M059J (cell line): ENCODE data around the gene ACVR1C. TPM values are rescaled to one million over a fixed set of nuclear protein-coding genes. Genes with fewer than 3 reads are reported as not detected.
A peak's percentile ranks its signal among the peaks of the same experiment; 100 is the strongest.
"Not testable (repeated sequence)": the region's sequence is repeated elsewhere in the genome, so short reads cannot be mapped to it uniquely, and the experiment has no call there.

ENCODE experiments used
- DNase-seq: peaks from one replicate; pipeline ENCODE4 v3.0.0-alpha.2; 2012; ENCODE audit warnings: low read depth
- total RNA-seq: library from RNA; depleted of rRNA; stranded (reverse); fragments of >200 nt; shearing (Covaris generic); gene quantifications from 2 replicates; pipeline ENCODE4 v1.2.3, GENCODE V29; 2014

Gene ACVR1C
- total RNA-seq, 1 experiment from 2014 or later: 0.10 TPM

DNA sequence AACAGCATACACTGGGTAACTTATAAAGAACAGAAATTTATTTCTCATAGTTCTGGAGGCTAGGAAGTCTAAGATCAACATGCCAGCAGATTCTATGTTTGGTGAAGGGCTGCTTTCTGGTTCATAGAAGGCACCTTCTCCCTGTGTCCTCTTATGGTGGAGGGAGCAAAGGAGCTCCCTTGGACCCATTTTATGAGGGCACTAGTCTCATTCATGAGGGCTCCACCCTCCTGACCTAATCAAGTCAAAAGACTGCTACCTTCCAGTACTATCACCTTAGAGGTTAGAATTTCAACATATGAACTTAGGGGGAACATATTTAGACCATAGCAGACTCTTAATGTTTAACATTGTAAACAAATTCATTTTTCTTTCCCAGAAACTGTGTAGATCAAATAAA lies 54.5 kb downstream of the ACVR1C start:
- no peak for DNase-seq

DNA sequence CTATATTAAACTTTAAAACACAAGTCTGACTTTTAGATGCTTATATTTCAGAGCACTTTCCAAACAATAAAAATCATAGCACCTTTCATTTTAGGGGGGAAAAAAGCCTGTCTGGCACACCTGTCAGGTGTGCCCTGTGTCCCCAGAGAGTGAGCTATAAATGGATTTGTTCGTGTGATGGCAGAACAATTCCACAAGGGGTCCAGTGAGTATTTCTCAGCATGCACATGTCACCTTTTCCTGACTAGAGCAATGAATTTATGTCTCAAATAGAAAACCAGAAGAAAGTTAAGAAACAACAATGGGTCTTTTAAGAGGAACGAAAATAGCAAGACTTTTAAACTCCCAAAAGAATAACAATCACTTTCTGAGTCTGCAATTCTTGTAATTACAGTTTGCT lies 55.9 kb downstream of the ACVR1C start:
- peak; percentile 14 for DNase-seq

GRCh38 chr2:157566623-157567022 lies 62.0 kb downstream of the ACVR1C start:
- DNase-seq: not testable (repeated sequence)

DNA sequence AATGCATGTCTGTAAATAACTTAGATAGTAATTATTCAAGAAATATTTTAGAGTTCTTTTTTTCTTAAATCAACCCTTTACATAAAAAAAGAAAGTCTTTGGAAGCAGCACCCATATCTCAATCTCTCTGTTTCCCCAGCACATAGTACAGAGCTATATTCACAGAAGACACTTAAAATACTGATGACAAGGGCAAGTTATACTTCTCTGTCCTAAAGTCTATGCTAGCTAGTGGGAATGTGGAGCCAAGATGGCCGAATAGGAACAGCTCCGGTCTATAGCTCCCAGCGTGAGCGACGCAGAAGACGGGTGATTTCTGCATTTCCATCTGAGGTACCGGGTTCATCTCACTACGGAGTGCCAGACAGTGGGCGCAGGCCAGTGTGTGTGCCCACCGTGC lies 62.6 kb downstream of the ACVR1C start:
- not testable (repeated sequence) for DNase-seq

DNA sequence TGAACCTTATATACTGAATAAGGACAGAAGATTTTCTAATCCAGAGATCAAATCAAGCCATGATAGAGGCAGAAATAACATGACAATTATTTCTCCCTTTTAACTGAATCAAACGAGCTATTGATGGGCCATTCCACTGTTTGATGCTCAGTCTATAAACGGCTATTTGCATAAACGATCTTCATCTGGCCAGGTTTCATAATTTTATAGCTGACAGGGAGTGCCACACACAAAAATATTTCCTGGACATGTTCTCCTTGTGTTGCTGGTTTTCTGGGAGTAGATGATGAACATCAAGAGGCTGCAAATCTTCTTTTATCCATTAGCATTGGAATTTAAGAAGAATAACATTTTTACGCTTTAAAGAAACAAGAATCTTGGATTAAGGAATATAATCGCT lies 63.1 kb downstream of the ACVR1C start:
- DNase-seq: no peak

DNA sequence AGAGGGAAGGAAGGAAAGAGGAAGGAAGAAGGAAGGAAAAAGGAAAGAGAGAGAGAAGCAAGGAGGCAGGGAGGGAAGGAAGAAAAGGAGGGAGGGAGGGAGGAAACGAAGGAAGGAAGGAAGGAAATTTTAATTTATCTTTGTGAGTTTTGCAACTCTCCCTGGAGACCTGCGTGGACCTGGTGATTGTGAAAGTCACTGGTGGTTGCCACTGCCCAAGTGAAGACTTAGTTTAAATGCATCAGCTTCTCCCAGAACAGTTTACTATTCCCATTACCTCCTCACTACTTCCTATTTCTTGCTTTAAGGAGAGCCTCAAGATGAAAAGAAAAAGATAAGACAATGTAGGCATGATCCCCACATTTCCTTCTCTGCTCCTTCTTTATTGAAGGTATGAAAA lies 68.8 kb downstream of the ACVR1C start:
- DNase-seq: no peak

GRCh38 chr2:157559461-157559860 lies 69.2 kb downstream of the ACVR1C start:
- DNase-seq: no peak

DNA sequence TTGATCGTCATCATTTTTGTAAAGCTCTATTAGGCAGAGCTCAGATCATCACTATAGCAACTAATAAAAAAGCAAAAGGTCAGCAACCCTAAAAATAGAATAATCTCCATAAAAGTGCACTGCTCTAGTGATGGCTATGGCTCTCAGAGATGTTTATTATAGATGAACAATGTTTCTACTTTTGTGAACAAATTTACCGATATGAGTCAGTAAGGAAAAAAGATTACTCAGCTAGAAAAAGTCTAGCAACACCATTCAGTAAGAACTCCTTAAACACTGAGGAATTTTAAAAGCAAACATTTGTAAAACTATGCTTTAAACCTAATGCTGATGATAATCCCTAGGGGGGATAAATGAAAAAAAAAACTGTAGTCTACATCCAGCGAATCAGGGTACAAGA lies 69.6 kb downstream of the ACVR1C start:
- peak; percentile 7 for DNase-seq

DNA sequence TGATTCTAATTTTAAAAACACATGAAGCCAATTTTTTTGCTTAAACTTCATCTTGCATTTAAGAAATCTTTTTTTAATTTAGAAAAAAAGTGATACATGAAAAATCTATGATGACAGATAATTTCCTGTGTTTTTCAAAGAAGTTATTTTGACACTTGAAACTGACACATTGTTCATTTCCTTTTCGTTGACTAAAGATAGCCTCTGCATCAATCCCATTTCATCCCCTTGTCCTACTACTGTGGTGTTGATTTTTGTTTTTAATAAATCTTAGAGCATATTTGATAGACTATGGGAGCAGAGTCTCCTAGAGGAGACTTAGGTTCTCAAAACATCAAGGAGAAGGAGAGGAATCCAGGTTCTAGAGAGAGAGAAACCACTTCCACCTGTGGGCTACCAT lies 70.9 kb downstream of the ACVR1C start:
- DNase-seq: no peak

DNA sequence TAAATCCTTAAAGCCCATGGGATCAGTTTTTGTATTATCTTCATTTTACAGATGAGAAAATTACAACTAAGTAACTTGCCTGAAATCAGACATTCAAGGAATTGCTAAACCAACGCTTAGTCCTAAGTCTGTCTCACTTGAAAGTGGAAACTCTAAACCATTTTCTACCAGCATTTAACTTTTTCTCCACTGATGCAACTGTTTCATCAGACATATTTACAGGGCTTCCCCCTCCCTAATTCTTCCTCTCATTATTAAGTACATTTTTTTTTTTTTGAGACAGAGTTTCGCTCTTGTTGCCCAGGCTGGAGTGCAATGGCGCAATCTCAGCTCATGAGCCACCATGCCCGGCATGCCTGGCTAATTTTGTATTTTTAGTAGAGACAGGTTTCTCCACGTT lies 88.6 kb downstream of the ACVR1C start:
- no peak for DNase-seq

- DNase-seq: no peak
Measured at GRCh38 chr2:157538064-157538463, 90.6 kb downstream of the ACVR1C start.

GRCh38 chr2:157536815-157537214 lies 91.8 kb downstream of the ACVR1C start:
- DNase-seq: no peak

- no peak for DNase-seq
Measured at GRCh38 chr2:157528963-157529751, 99.5 kb downstream of the ACVR1C start.

DNA sequence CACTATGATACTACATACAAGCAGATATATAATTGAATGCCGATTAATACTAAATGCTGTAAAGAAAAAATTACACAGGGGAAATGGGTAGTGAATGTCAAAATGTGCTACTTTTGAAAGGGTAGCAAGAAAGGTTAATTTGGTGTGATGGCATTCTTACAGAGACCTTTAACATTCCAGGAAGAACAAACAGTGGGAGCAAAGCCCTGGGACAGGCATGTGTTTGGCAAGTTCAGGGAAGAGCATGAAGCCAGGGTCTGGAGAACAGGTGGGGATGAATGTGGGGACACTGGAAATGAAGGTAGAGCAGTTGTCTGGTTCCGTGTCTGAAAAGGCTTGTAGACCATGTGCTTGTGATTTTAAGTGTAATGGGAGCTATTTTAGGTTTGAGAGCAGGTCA lies 102.6 kb downstream of the ACVR1C start:
- no peak for DNase-seq

DNA sequence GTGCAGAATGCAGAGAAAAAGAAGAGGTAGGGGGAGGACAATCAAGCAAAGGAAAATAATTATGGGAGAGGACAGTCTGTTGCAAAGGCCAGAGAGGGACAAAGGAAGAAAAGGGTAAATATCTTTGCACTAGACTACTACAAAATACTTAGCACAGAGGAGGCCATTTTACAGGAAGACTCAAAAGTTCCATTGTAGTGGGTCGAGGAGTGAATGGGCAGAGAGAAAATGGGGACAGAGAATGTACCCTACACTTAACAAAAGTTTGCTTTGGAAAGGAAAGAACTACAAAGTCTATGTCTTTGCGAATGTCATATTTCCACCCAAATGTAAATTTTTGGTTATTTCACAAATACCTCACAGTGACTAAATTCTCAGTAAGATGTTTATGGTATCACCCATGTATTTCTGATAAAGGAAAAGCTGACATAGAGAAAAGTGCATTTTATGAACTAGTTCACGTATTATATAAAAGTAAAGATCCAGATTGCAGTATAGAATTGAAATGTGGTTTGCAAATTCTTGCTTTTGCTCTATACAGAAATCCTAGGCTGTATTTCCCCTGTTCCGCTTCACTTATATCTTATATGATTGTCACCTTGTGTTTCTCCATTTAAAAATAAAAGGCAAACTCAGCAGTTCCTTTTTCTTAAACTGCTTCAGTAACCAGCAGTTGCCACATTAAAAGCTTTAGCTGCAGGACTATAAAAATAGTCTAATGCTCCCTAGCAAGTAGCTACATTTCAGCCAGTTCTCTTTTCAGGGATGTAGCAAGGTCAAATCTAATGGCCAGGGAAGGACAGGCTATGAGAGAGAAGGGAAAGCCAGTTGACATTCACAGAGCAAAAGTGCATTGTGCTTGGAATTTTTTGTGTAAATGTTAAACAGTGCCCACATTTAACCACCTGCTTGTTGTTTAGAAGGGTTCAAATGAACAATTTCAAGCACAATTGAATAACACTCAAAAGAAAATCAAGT lies 105.1 kb downstream of the ACVR1C start:
- no peak for DNase-seq

DNA sequence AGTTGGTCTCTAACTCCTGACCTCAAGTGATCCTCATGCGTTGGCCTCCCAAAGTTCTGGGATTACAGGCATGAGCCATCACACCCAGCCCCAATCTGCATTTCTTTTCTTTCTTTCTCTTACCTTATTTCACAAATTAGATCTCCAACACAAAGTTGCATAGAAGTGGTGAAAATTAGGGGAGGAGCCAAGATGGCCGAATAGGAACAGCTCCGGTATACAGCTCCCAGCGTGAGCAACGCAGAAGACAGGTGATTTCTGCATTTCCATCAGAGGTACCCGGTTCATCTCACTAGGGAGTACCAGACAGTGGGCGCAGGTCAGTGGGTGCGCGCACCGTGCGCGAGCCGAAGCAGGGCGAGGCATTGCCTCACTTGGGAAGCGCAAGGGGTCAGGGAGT lies 113.7 kb downstream of the ACVR1C start:
- not testable (repeated sequence) for DNase-seq

DNA sequence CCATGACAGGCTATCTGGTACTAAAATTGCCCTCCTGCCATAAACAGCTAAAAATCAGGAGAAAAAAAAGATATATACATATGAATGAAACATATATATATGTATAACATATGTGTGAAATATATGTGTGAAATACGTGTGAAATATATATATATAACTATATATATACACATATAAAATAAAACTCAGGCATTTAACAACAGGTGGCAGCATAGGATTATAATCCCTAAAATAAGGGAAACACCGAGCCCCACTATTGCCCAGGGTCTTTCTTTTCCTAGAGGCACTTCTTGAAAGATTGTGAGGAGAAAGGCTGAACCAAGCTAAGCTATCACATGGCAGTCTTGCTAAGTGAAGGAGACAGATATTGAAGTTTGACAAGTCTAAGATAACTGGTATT lies 118.9 kb downstream of the ACVR1C start:
- no peak for DNase-seq

GRCh38 chr2:157508676-157509075 lies 120.0 kb downstream of the ACVR1C start:
- DNase-seq: no peak

GRCh38 chr2:157506586-157506985 lies 122.1 kb downstream of the ACVR1C start:
- DNase-seq: no peak

DNA sequence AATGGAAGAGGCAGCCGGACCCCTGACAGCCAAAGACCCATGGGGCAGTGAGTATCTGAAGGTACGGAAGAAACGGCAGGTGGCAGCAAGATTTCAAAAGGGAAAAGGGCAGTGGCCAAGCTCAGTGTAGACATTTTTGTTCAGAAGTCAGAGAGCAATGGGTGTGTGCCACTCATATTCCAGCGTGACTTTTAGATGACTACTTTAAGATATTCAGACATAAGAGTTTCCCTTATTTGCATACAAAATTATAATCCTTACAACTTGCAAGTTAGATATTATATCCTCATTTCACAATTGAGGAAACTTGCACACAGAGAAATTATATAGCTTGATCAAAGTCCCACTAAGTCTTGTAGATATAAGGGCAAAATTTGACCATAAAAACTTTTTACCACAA lies 124.0 kb downstream of the ACVR1C start:
- no peak for DNase-seq

- DNase-seq: no peak
Measured at GRCh38 chr2:157501026-157501425, 127.6 kb downstream of the ACVR1C start.

DNA sequence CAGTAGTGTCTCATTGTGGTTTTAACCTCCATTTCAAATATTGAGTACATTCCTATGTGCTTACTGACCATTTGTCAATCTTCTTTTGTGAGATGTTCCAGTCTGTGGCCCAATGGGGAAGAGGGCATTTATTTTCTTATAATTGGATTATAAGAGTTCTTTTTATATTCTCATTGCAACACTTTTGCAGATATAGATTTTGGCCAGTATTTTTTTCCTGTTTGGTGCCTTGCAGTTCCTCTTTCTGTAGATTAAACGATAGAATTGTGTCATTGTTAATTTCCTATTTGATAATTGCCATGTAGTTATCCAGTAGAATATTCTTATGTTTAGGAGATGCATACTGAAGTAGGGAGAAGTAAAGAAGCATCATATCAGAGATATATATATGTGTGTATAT lies 128.3 kb downstream of the ACVR1C start:
- no peak for DNase-seq

DNA sequence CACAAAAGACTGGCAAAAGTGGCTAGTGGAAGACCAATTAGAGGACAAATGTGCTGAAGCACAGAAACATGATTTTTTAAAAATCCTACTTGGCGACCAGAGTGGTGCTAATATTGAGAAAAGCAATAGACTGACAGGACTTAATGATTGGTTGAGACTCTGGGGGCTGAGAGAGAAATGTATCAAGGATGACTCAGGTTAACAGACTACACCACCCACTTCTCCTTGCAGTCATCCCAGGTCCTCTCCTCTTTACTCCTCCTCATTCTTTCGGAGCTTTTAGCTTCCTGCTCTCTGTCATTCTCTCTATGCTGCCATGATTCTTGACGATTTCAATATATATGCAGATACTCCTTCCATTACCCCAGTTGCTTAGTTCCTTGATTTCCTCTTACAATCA lies 130.2 kb downstream of the ACVR1C start:
- DNase-seq: no peak
